SU-DHL-6 (cell line): ENCODE measurements around the gene YWHAG.

Experiments
- EZH2phosphoT487 ChIP-seq: fragments of 200-600 bp; sonication (generic), shearing (Covaris generic); conservative IDR thresholded peaks from 2 replicates; pipeline ENCODE4 v1.6.1; 2018; ENCODE audit warnings: mild to moderate bottlenecking, antibody characterized with exemption, low read length, moderate library complexity, mixed read lengths
- TF ChIP-seq, protein P1 (sequence below): fragments of 200-600 bp; sonication (generic); IDR thresholded peaks from one replicate; pipeline ENCODE4 v1.5.1; 2017; ENCODE audit warnings: antibody characterized with exemption, mild to moderate bottlenecking, low read length, moderate library complexity; ENCODE audit not compliant: insufficient read depth, poor library complexity, severe bottlenecking

DNA sequence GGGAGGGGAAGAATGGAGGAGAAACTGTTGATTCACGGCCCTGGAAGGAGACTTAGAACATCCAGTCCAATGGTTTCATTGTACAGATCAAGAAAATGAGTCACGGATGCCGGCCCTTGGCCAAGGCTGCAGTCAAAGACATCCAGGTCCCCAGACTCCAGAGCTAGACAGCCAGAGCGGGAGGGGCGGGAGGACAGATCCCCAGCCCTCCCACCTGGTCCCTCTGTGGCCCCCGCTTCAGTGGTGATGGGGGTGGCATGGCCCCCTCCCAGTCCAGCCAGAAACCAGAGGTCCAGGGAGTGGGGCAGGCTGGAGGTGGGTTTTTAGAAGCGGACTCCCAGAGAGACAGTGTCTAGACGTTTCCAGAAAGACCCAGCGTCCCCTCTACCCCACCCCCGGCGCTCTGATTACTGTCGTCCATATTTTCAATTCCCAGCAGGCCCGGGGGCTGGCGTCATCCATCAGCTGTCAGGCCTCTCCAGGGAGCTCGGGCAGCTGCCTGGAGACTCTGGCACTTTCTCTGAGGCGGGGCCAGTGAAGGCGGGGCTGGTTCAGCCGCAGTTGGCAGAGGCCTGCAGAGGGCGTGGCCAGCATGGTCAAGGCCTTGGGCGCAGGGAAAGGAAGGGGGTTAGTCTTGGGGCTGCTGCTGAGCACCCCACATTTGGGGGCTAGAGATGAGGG is 64.3 kb downstream of the YWHAG start:
- TF ChIP-seq, protein P1, sequence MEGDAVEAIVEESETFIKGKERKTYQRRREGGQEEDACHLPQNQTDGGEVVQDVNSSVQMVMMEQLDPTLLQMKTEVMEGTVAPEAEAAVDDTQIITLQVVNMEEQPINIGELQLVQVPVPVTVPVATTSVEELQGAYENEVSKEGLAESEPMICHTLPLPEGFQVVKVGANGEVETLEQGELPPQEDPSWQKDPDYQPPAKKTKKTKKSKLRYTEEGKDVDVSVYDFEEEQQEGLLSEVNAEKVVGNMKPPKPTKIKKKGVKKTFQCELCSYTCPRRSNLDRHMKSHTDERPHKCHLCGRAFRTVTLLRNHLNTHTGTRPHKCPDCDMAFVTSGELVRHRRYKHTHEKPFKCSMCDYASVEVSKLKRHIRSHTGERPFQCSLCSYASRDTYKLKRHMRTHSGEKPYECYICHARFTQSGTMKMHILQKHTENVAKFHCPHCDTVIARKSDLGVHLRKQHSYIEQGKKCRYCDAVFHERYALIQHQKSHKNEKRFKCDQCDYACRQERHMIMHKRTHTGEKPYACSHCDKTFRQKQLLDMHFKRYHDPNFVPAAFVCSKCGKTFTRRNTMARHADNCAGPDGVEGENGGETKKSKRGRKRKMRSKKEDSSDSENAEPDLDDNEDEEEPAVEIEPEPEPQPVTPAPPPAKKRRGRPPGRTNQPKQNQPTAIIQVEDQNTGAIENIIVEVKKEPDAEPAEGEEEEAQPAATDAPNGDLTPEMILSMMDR: no peak
- no peak for TF ChIP-seq EZH2phosphoT487
